Mesendoderm (in vitro differentiated cells): ENCODE results near the gene DCT.

Experiments
- DNase-seq: peaks from one replicate; pipeline ENCODE4 v3.0.0; 2013
- H2AK5ac ChIP-seq: 2 replicates; pipeline ENCODE4 v1.6.1; 2013; ENCODE audit warnings: low read length, inconsistent platforms
- H2BK120ac ChIP-seq: 2 replicates; pipeline ENCODE4 v1.6.1; 2013; ENCODE audit warnings: low read depth, mild to moderate bottlenecking, low read length, moderate library complexity, mixed read lengths
- H2BK15ac ChIP-seq: replicated peaks from 2 replicates; pipeline ENCODE4 v1.6.1; 2013; ENCODE audit warnings: low read depth, mild to moderate bottlenecking, moderate library complexity
- H2BK5ac ChIP-seq: 2 replicates; pipeline ENCODE4 v1.6.1; 2013; ENCODE audit warnings: low read length, inconsistent platforms
- H3K18ac ChIP-seq: 2 replicates; pipeline ENCODE4 v1.6.1; 2013; ENCODE audit warnings: mild to moderate bottlenecking, low read length, mixed read lengths
- H3K23ac ChIP-seq: one replicate; pipeline ENCODE4 v1.6.1; 2013; ENCODE audit warnings: low read length
- H3K27ac ChIP-seq: 2 replicates; pipeline ENCODE4 v1.5.1; 2013; ENCODE audit warnings: low read depth, mild to moderate bottlenecking, inconsistent platforms, low read length, moderate library complexity
- H3K27me3 ChIP-seq: 2 replicates; pipeline ENCODE4 v1.6.1; 2013; ENCODE audit warnings: low read length, control low read depth, mild to moderate bottlenecking, inconsistent platforms; ENCODE audit not compliant: insufficient read depth, poor library complexity
- H3K36me3 ChIP-seq: 2 replicates; pipeline ENCODE4 v1.6.1; 2013; ENCODE audit warnings: low read length, inconsistent platforms; ENCODE audit not compliant: control insufficient read depth, insufficient read depth
- H3K4ac ChIP-seq: one replicate; pipeline ENCODE4 v1.6.1; 2013; ENCODE audit warnings: low read depth, mild to moderate bottlenecking, low read length, moderate library complexity
- H3K4me1 ChIP-seq: 2 replicates; pipeline ENCODE4 v1.6.1; 2013; ENCODE audit warnings: low read depth, low read length, inconsistent platforms; ENCODE audit not compliant: control insufficient read depth
- H3K4me2 ChIP-seq: 2 replicates; pipeline ENCODE4 v1.6.1; 2013; ENCODE audit warnings: low read length
- H3K4me3 ChIP-seq: 2 replicates; pipeline ENCODE4 v1.5.1; 2013; ENCODE audit warnings: mild to moderate bottlenecking, low read length
- H3K56ac ChIP-seq: one replicate; pipeline ENCODE4 v1.6.1; 2013; ENCODE audit warnings: low read length
- H3K79me1 ChIP-seq: 2 replicates; pipeline ENCODE4 v1.6.1; 2013; ENCODE audit warnings: low read length, inconsistent platforms
- H3K79me2 ChIP-seq: 2 replicates; pipeline ENCODE4 v1.6.1; 2013; ENCODE audit warnings: mild to moderate bottlenecking, low read length; ENCODE audit not compliant: control insufficient read depth, insufficient read depth
- H3K9ac ChIP-seq: 2 replicates; pipeline ENCODE4 v1.6.1; 2013; ENCODE audit warnings: low read length, inconsistent platforms
- H4K5ac ChIP-seq: one replicate; pipeline ENCODE4 v1.6.1; 2013; ENCODE audit warnings: low read length
- H4K8ac ChIP-seq: one replicate; pipeline ENCODE4 v1.6.1; 2013; ENCODE audit warnings: low read depth, mild to moderate bottlenecking, control low read depth, low read length, moderate library complexity
- WGBS: extraction: QIAGEN DNeasy Blood & Tissue Kit; methylation state at CpG from one replicate; pipeline ENCODE4 v1.1.7; 2013; ENCODE audit warnings: low lambda C conversion rate, missing lambda C conversion rate; ENCODE audit not compliant: insufficient coverage; ENCODE audit errors: extremely low coverage; 5-methylcytosine and 5-hydroxymethylcytosine counted together

The DCT gene

GRCh38 chr13:94412870-94413597 lies 66.4 kb downstream of the DCT start:
- H3K36me3 ChIP-seq, result no peaks in the 10 kb centered on the region
- H2BK120ac ChIP-seq, result no peak overlapping the region
- no peak overlapping the region for H2BK5ac ChIP-seq
- WGBS, result no CpG with 5 or more reads among the region's 3 CpGs
- no peak overlapping the region for H3K4me3 ChIP-seq
- H3K23ac ChIP-seq, result no peak overlapping the region
- H3K27me3 ChIP-seq, result no peaks in the 10 kb centered on the region
- no peak overlapping the region for H3K56ac ChIP-seq
- H3K4me1 ChIP-seq, result no peaks in the 10 kb centered on the region
- H3K4me2 ChIP-seq, result no peak overlapping the region
- no peak for DNase-seq
- no peak overlapping the region for H2BK15ac ChIP-seq
- no peak overlapping the region for H3K18ac ChIP-seq
- H2AK5ac ChIP-seq, result no peak overlapping the region
- no peaks in the 10 kb centered on the region for H3K79me2 ChIP-seq
- H4K5ac ChIP-seq, result no peak overlapping the region
- H3K4ac ChIP-seq, result no peak overlapping the region
- H3K27ac ChIP-seq, result no peak overlapping the region
- H4K8ac ChIP-seq, result no peak overlapping the region
- H3K9ac ChIP-seq, result no peak overlapping the region
- no peaks in the 10 kb centered on the region for H3K79me1 ChIP-seq

DNA sequence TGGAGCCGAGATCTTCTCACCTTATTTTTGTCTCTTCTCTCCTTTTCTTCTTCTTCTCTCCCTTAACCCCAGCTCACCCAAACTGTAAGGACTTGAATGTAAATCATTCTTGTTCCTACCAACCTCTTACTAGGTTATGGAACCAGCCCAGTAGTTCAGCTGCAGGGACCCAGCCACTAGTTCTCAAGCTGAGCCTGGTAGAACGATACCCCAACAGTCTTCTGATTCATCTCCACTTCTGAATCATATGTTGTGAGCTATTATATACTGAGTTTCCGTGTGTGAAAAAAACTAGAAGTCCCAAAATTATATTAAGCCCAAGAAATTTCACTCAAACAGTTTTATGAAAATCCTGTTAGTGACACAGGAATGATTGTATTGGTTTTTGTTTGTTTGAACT lies 67.7 kb downstream of the DCT start:
- no peak overlapping the region for H3K23ac ChIP-seq

GRCh38 chr13:94408314-94409036 lies 71.0 kb downstream of the DCT start:
- H3K79me1 ChIP-seq, result no peaks in the 10 kb centered on the region
- DNase-seq, result no peak
- no peaks in the 10 kb centered on the region for H3K36me3 ChIP-seq
- H3K27me3 ChIP-seq, result no peaks in the 10 kb centered on the region
- no peak overlapping the region for H3K18ac ChIP-seq
- H3K4me1 ChIP-seq, result no peaks in the 10 kb centered on the region
- H2BK5ac ChIP-seq, result no peak overlapping the region
- no peak overlapping the region for H3K4me3 ChIP-seq
- H4K8ac ChIP-seq, result no peak overlapping the region
- H3K4ac ChIP-seq, result no peak overlapping the region
- no peak overlapping the region for H2BK15ac ChIP-seq
- no CpG with 5 or more reads among the region's 7 CpGs for WGBS
- no peak overlapping the region for H2BK120ac ChIP-seq
- no peak overlapping the region for H4K5ac ChIP-seq
- no peak overlapping the region for H3K9ac ChIP-seq
- no peak overlapping the region for H3K56ac ChIP-seq
- no peak overlapping the region for H3K4me2 ChIP-seq
- no peak overlapping the region for H3K23ac ChIP-seq
- no peaks in the 10 kb centered on the region for H3K79me2 ChIP-seq
- no peak overlapping the region for H3K27ac ChIP-seq
- H2AK5ac ChIP-seq, result no peak overlapping the region

More for the DNA sequence above, 67.7 kb downstream of the DCT start:
- Histone ChIP-seq H4K5ac (no peak overlapping the region), H3K36me3 (no peaks in the 10 kb centered on the region), H3K4me2 (no peak overlapping the region), H3K4me1 (no peaks in the 10 kb centered on the region), H4K8ac (no peak overlapping the region), H3K27ac (no peak overlapping the region), H2AK5ac (no peak overlapping the region), H2BK5ac (no peak overlapping the region), H3K79me2 (no peaks in the 10 kb centered on the region), H3K56ac (no peak overlapping the region), H3K4me3 (no peak overlapping the region), H2BK15ac (no peak overlapping the region), H3K79me1 (no peaks in the 10 kb centered on the region), H3K18ac (no peak overlapping the region), H3K9ac (no peak overlapping the region), H3K4ac (no peak overlapping the region), H2BK120ac (no peak overlapping the region), H3K27me3 (no peaks in the 10 kb centered on the region)
- no CpG with 5 or more reads among the region's 3 CpGs for WGBS
- no peak for DNase-seq

DNA sequence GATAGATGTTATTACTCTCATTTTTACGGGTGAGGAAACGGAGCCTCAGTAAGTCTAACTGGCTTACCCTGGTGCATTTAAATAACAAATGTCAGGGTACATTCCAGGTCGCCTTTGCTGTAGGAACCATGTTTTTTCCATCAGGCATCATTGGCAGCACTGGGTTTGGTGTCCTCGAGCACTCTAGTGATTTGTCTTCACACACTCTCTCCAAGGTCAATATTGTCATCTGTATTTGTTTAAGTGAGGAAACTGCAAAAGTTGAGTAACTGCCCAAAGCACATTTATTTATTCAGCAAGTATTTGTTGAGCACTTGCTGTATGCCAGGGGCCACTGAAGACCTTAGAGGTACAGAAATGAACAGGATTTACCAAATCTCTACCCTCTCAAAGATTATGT lies 78.6 kb downstream of the DCT start:
- H2BK5ac ChIP-seq, result no peak overlapping the region
- H4K8ac ChIP-seq, result no peak overlapping the region
- no peak overlapping the region for H3K56ac ChIP-seq
- H3K79me2 ChIP-seq, result no peaks in the 10 kb centered on the region
- H3K4ac ChIP-seq, result no peak overlapping the region
- H3K9ac ChIP-seq, result no peak overlapping the region
- H3K23ac ChIP-seq, result no peak overlapping the region
- no peaks in the 10 kb centered on the region for H3K79me1 ChIP-seq
- H2AK5ac ChIP-seq, result no peak overlapping the region
- H3K27ac ChIP-seq, result no peak overlapping the region
- no peaks in the 10 kb centered on the region for H3K4me1 ChIP-seq
- no peak overlapping the region for H2BK120ac ChIP-seq
- no peak overlapping the region for H4K5ac ChIP-seq
- H3K18ac ChIP-seq, result no peak overlapping the region
- H3K4me2 ChIP-seq, result no peak overlapping the region
- no peak for DNase-seq
- no peaks in the 10 kb centered on the region for H3K27me3 ChIP-seq
- no peaks in the 10 kb centered on the region for H3K36me3 ChIP-seq
- H3K4me3 ChIP-seq, result no peak overlapping the region
- no CpG with 5 or more reads among the region's 4 CpGs for WGBS
- H2BK15ac ChIP-seq, result no peak overlapping the region

DNA sequence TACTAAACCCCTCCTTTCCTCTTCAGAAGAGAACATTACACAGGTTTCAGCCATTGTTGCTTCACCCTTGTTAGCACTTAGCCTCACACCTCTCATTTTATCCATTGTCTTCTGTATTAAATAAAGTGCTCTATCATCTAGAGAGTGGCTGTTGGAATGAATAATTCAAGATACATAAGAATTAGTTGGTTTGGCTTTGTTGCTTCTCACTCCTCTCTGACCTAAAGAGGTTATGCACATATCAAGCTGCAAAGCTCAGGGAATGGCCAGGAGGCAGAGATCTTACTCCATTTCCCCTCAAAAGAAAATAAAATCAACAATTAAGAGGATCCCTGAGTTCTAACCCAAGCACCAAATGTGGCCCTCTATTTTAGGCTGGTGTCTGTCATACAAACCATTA lies 79.7 kb downstream of the DCT start:
- no peaks in the 10 kb centered on the region for H3K4me1 ChIP-seq
- no peak overlapping the region for H2BK15ac ChIP-seq
- no peak overlapping the region for H2BK5ac ChIP-seq
- H3K4me3 ChIP-seq, result no peak overlapping the region
- no peaks in the 10 kb centered on the region for H3K79me2 ChIP-seq
- no peak overlapping the region for H4K8ac ChIP-seq
- H2AK5ac ChIP-seq, result no peak overlapping the region
- H3K36me3 ChIP-seq, result no peaks in the 10 kb centered on the region
- H2BK120ac ChIP-seq, result no peak overlapping the region
- H3K4ac ChIP-seq, result no peak overlapping the region
- no peak overlapping the region for H3K56ac ChIP-seq
- H3K4me2 ChIP-seq, result no peak overlapping the region
- H3K27me3 ChIP-seq, result no peaks in the 10 kb centered on the region
- H3K9ac ChIP-seq, result no peak overlapping the region
- no peak overlapping the region for H4K5ac ChIP-seq
- no peak overlapping the region for H3K23ac ChIP-seq
- H3K18ac ChIP-seq, result no peak overlapping the region
- no peak overlapping the region for H3K27ac ChIP-seq
- no peak for DNase-seq
- no peaks in the 10 kb centered on the region for H3K79me1 ChIP-seq
